Stimulated activated effector memory CD8-positive, alpha-beta T cell treated with anti-CD3 and anti-CD28 coated beads, Interleukin-12 subunit alpha, Interleukin-12 subunit beta, amount 100 ng/mL, for 72 hours (primary cell): ENCODE results near the gene SMOC2.

Experiments used
- ATAC-seq: fragments of 150-1000 bp; cut with Tn5 transposase; 2 replicates; pipeline ENCODE4 v1.10.0; 2021
- DNase-seq, 2 donors: peaks; one replicate each; pipeline ENCODE4 v3.0.0; 2021 to 2022; ENCODE audit warnings: low spot score in 2 of 2
- H3K27ac Mint-ChIP-seq: one replicate; pipeline ENCODE4 v1.8.0; 2022; ENCODE audit warnings: mild to moderate bottlenecking, mixed read lengths
- H3K36me3 Mint-ChIP-seq: one replicate; pipeline ENCODE4 v1.8.0; 2022; ENCODE audit warnings: mild to moderate bottlenecking, mixed read lengths
- H3K4me1 Mint-ChIP-seq: one replicate; pipeline ENCODE4 v1.8.0; 2022; ENCODE audit warnings: mixed read lengths
- H3K4me3 Mint-ChIP-seq: one replicate; pipeline ENCODE4 v1.8.0; 2022; ENCODE audit warnings: mild to moderate bottlenecking, mixed read lengths
- H3K9me3 Mint-ChIP-seq: one replicate; pipeline ENCODE4 v1.8.0; 2022; ENCODE audit warnings: mixed read lengths

Gene SMOC2

DNA sequence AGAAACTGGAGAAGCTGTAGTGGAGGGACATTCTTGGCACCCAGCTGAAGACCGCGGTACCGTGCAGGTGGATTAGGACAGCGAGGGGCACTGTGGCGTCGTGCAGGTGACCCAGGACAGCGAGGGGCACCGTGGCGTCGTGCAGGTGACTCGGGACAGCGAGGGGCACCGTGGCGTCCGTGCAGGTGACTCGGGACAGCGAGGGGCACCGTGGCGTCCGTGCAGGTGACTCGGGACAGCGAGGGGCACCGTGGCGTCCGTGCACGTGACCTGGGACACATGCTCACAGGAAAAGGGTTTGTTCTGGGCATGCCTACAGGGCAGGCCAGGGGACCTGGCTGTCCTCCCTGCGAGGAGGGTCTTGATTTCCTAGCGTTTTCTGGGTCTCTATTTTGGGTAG lies 29.2 kb upstream of the SMOC2 start:
- H3K36me3 Mint-ChIP-seq: peaks cover 6% of the 10 kb centered on the region
- no peak for ATAC-seq
- H3K4me3 Mint-ChIP-seq: no peak overlapping the region
- H3K27ac Mint-ChIP-seq: no peak overlapping the region
- no peaks in the 10 kb centered on the region for H3K4me1 Mint-ChIP-seq
- DNase-seq: no peak
- no peaks in the 10 kb centered on the region for H3K9me3 Mint-ChIP-seq

DNA sequence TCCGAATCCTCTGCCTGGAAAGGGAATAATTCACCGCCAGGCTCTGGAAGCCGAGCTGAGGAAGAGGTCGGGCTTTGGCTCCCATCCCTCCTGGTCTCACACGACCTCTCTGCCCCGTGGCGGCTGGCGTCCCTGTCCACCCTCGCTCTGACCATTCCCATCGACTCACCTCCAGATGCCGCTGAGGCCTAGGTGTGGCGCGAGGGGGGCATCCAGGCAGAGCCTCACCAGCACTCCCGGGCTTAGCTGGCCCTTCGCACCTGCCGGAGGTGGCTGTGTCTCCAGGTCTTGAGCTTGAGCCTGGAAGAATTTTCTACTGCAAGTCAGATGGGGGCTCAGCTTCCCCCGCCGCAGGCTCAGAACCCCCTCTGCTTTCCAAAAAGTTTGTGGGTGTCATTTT lies 28.5 kb upstream of the SMOC2 start:
- no peak for DNase-seq
- Mint-ChIP-seq H3K4me3 (no peak overlapping the region), H3K27ac (no peak overlapping the region), H3K36me3 (peaks cover 6% of the 10 kb centered on the region), H3K4me1 (no peaks in the 10 kb centered on the region), H3K9me3 (no peaks in the 10 kb centered on the region)
- ATAC-seq: no peak

DNA sequence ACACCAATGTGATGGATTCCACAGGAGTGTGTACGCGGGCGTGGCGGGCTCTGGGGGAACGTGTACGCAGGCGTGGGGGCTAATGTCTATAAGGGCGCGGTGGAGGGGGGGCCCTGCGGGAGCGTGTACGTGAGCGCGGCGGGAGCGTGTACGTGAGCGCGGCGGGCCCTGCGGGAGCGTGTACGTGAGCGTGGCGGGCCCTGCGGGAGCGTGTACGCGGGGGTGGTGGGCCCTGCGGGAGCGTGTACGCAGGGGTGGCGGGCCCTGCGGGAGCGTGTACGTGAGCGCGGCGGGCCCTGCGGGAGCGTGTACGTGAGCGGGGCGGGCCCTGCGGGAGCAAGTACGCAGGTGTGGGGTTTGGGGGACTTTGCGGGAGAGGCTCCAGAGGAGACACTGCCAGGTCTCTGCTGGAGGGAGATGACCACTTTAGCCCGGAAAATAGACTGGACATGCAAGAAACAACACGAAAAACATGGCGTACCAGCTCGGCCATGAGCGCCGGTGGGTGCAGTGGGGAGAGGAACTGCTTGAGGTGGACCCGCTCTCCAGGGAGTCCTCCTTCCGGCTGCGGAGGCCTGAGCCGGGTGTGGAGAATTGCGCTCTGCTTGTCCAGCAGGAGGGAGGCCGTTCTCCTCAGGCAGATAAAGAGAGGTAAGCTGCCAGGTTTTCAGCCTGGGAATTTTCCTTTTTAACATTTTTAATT lies 27.8 kb upstream of the SMOC2 start:
- H3K9me3 Mint-ChIP-seq: no peaks in the 10 kb centered on the region
- no peak for DNase-seq

DNA sequence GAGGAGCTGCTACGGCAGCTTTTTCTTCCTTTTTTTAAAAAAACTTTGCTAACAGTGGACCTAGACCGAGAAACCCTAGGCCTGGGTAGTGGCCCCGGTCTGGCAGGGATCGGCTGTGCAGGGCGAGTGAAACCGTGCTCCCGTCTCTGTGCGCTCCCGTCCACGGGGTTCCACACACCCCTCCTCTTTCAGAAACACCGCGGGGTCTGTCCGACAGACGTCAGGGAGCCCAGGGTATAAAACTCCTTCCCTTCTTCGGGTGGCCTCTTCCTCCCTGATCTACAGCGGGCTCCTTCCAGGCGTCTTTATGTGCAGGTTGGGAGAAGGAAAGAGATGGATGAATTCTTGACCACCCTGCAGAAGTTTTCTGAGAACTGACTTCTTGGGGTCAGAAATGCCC lies 27.1 kb upstream of the SMOC2 start:
- no peak overlapping the region for H3K27ac Mint-ChIP-seq
- H3K36me3 Mint-ChIP-seq: peaks cover 6% of the 10 kb centered on the region
- DNase-seq (no peak), ATAC-seq (no peak)
- H3K4me3 Mint-ChIP-seq: no peak overlapping the region
- H3K9me3 Mint-ChIP-seq: no peaks in the 10 kb centered on the region
- H3K4me1 Mint-ChIP-seq: no peaks in the 10 kb centered on the region

More for the DNA sequence above, 27.8 kb upstream of the SMOC2 start:
- no peaks in the 10 kb centered on the region for H3K4me1 Mint-ChIP-seq
- no peak overlapping the region for H3K4me3 Mint-ChIP-seq
- ATAC-seq: no peak
- H3K27ac Mint-ChIP-seq: no peak overlapping the region
- peaks cover 6% of the 10 kb centered on the region for H3K36me3 Mint-ChIP-seq

DNA sequence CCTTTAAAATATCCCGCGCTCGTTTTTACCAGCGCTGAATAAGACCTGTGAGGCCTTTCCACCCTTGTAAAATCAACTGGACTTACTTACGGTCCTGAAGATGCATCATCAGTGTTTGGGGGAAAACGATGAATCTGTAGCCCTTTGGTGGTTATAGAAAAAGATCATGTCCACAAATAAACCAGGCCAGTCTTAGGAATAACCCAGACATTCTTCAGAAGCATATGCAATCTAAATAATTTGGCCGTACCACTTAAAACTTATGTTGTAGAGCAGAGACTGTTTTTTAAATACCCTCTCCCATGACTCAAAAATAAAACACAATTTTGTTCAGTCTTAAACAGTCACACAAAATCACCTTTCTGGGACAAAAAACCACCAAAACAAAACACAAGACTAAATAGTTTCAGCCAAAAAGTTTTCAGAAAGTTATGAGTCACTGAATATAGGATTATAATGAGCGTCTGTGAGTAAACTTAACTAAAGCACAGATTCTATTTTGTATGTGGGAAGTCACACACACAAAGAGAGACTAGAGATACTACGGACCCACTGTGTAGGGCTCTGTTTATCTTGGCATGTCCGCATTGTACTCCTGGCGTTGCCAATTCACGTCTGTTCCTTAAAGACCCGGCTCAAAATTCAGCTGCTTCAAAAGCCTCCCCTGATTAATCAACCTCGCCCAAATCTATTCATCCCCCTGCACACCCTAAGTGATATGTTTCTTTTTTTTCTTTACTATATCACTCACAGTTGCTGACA lies 26.5 kb upstream of the SMOC2 start:
- Mint-ChIP-seq H3K4me3 (no peak overlapping the region), H3K9me3 (no peaks in the 10 kb centered on the region), H3K4me1 (no peaks in the 10 kb centered on the region), H3K27ac (no peak overlapping the region), H3K36me3 (peaks cover 6% of the 10 kb centered on the region)
- ATAC-seq: no peak
- no peak for DNase-seq

DNA sequence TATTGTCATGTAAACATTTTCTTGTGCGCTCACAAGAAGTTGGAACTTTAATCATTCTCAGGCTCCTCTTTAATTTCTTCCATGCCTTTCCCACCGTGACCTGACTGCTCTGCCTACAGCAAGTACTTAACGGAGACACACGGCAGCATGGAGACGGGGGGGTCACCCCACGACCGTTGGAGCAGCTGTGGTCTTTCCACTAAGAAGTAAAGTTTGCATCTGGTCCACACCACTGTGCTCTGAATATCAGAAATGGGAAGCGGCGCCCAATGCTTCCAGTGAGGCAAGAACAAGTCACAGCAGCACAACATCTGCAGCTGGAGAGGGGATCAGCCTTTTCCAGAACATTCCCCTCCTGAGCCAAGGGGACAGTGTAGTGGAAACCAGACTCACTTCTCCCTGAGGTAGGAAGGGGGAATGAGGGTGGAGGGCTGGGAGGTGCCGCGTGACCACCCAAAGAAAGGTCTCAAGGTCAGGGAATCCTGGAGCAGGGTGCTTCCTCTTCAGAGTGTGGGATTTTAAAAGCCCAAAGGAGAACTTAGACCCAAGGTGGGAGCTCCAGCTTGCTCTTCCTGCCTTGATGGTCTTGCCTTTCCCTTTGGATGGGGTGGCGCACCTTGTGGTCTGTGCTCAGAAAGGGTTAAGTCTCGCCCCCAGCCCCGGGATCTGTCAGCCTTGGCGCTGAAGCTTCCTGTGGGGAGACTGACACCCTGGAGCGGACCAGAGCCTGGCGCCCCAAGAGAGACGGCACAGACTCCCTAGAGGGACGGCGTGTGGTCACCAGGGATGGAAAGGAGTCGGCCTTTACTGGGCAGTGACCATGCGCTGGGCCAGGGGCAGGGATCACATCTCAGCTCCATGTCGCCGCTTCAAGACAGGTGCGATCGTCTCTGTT lies 25.6 kb upstream of the SMOC2 start:
- no peaks in the 10 kb centered on the region for H3K4me1 Mint-ChIP-seq
- peaks cover 6% of the 10 kb centered on the region for H3K36me3 Mint-ChIP-seq
- ATAC-seq: no peak
- no peak overlapping the region for H3K27ac Mint-ChIP-seq
- no peaks in the 10 kb centered on the region for H3K9me3 Mint-ChIP-seq
- no peak for DNase-seq
- H3K4me3 Mint-ChIP-seq: no peak overlapping the region

DNA sequence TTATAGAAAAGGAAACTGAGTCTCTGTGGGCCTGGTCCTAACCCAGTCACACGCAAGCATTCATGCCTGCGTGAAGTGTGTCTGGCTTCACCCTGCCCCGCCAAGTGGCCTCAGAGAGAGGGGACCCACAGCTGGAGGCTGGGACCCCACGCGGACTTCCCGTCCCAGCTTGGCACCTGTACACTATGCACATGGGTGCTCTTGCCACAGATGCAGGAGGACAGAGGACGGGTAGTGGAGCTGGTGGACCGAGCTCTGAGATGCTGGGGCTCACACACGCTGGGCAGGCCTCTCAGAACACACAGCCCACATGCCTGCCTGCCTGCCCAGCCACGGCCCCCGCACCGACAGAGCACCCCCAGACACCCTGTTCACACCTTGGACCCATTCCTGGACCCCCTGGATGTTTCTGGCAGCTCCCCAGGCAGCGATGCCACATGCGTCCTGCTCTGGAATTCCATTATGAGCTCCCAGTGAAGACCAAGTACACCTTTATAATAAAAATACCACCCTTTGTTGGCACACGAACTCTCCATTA lies 24.9 kb upstream of the SMOC2 start:
- DNase-seq (no peak), ATAC-seq (no peak)
- H3K9me3 Mint-ChIP-seq: no peaks in the 10 kb centered on the region
- no peak overlapping the region for H3K27ac Mint-ChIP-seq
- no peaks in the 10 kb centered on the region for H3K4me1 Mint-ChIP-seq
- no peak overlapping the region for H3K4me3 Mint-ChIP-seq
- H3K36me3 Mint-ChIP-seq: peaks cover 6% of the 10 kb centered on the region

DNA sequence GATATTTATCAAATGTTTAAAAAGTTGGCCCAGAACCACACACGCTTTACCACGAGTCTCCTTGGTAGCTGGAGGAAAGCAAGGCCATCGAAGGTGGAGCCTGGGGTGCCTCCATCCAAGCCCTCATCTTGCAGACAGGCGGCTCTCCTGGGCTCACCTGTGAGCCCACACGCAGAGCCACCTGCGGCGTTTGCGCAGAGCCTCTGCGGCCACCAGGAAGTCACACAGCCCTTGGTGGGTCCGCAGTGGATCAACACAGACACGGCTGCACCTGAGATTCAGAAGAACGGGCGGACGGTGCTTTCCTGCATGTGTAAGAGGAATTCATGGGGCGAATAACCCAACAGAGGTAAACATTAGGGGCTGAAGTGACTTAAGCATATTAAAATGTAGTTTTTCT lies 24.5 kb upstream of the SMOC2 start:
- Mint-ChIP-seq H3K9me3 (no peaks in the 10 kb centered on the region), H3K27ac (no peak overlapping the region), H3K4me1 (no peaks in the 10 kb centered on the region), H3K36me3 (peaks cover 6% of the 10 kb centered on the region), H3K4me3 (no peak overlapping the region)
- ATAC-seq: no peak
- DNase-seq: no peak

DNA sequence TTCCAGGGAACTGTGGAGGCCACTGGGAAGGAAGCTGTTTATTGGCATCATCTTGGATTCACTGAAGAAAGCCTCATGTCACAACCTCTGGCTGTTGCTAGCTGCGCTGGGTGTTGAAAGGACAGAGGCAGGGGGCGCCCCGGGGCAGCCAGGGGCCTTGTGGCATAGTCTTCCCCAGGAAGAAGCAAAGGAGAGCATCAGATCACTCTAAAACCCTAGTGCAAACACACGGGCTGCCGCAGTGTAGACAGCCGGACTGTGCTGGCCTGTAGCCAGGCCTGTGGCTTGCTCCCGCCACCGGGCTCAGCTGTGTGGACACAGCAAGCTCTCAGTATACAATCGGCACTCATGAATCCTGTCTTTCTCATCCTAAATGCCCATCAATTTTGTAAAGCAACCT lies 23.8 kb upstream of the SMOC2 start:
- DNase-seq: no peak
- H3K36me3 Mint-ChIP-seq: peaks cover 6% of the 10 kb centered on the region
- H3K27ac Mint-ChIP-seq: no peak overlapping the region
- H3K9me3 Mint-ChIP-seq: no peaks in the 10 kb centered on the region
- no peak overlapping the region for H3K4me3 Mint-ChIP-seq
- H3K4me1 Mint-ChIP-seq: no peaks in the 10 kb centered on the region
- no peak for ATAC-seq

DNA sequence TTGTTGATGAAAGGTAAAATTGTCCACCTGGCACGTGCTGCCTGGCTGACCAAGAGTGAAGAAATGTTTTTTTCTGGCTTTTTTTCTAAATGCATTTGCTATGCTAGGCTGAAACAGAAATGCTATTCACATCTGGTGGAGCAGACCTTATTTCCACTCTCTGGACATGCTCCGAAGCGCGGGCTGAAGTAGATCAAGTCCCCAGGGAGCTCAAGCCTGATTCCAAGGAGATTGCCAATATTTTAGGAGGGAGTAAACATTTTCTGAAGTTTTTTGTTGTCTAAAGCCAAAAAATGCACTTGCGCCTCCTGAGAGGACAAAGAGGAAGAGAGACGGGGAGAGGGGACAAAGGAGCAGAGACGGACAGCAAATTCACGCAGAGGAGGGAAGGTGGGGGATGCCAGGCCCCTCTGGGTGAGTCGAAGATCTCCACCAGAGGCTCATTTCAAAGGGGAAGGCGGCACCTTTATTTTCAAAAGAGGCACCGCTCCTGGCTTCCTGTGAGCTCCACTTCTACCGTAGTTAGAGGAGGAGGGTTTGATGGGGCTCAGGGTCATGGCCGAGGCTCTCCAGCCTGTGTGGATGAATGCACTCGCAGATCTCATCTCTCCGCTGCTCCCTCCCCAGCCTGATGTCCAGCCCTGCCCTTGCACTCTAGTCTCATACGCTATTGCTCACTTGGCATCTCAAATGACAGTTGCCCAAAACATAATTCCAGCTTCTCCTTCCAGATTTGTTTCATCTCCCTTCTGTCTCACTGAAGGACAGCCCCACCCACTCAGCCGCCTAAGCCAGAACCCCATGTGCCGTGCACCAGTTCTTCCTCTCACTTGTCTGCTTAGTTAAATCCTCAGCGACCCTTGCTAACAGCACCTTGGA lies 23.1 kb upstream of the SMOC2 start:
- Mint-ChIP-seq H3K9me3 (no peaks in the 10 kb centered on the region), H3K4me1 (no peaks in the 10 kb centered on the region), H3K27ac (no peak overlapping the region), H3K36me3 (peaks cover 2% of the 10 kb centered on the region), H3K4me3 (no peak overlapping the region)
- ATAC-seq (peak; percentile 4), DNase-seq (no peak)

DNA sequence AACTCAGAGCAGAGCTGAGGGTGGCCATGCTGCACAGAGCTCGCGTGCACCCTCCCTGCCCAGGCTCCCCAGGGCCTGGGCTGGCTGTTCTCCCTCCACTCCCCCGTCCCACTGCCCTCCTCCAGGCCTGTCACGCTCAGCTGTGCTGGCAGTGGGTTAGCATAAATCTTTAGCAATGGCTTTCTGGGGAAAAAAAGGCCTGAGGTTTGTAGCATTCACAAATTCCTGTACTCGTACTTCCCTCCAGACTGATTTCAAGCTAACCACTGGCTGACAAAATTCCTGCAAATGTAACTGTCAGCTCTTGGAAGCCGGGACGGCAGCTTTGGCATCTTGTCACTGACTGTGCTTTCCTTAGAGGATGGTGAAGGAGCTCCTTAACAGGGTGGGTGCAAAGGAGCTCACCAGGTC lies 22.3 kb upstream of the SMOC2 start:
- no peak overlapping the region for H3K4me3 Mint-ChIP-seq
- H3K27ac Mint-ChIP-seq: no peak overlapping the region

DNA sequence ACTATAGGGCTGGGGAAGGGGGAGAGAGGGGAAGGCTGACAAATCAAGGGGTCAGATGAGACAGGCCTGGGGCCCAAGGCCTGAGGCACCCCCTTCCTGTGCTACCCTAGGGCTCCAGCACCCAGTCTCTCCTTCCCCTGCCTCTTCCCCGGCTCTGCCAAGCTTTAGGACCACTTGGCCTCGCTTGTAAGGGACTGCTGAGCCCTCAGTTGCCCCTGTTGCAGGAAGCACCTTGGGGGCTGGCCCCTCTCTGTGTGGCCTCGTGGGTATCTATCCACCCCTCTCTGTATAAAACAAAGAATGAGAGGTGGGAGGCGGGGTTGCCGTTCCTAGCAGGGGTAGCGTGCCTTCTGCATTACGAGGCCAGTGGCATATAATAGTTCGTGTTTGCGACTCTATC lies 21.4 kb upstream of the SMOC2 start:
- no peak for DNase-seq
- H3K4me3 Mint-ChIP-seq: no peak overlapping the region

More for the DNA sequence above, 22.3 kb upstream of the SMOC2 start:
- Mint-ChIP-seq H3K9me3 (no peaks in the 10 kb centered on the region), H3K4me1 (no peaks in the 10 kb centered on the region), H3K36me3 (no peaks in the 10 kb centered on the region)
- DNase-seq (no peak), ATAC-seq (peak; percentile 20)

DNA sequence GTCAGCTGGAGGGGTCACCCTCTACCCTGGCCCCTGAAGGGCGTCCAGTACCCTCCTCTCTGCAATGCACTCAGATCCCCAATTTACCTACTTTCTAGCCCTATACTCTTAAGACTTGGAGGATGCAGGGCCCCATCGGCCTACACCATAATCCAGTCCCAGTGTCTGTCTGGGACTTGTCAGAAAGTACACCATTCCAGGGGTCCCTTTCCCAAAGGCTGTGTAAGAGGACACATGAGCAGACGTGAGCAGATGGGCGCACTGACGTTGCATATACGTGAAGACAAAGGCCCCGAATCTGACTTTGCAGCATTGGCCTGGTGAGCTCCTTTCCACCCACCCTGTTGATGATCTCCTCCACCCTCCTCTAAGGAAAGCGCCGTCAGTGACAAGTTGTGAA lies 20.9 kb upstream of the SMOC2 start:
- no peak overlapping the region for H3K27ac Mint-ChIP-seq
- no peaks in the 10 kb centered on the region for H3K36me3 Mint-ChIP-seq
- H3K4me1 Mint-ChIP-seq: no peaks in the 10 kb centered on the region
- ATAC-seq (no peak), DNase-seq (no peak)
- H3K9me3 Mint-ChIP-seq: no peaks in the 10 kb centered on the region
- no peak overlapping the region for H3K4me3 Mint-ChIP-seq

More for the DNA sequence above, 21.4 kb upstream of the SMOC2 start:
- no peaks in the 10 kb centered on the region for H3K36me3 Mint-ChIP-seq
- no peaks in the 10 kb centered on the region for H3K4me1 Mint-ChIP-seq
- ATAC-seq: peak; percentile 14
- no peak overlapping the region for H3K27ac Mint-ChIP-seq
- H3K9me3 Mint-ChIP-seq: no peaks in the 10 kb centered on the region

DNA sequence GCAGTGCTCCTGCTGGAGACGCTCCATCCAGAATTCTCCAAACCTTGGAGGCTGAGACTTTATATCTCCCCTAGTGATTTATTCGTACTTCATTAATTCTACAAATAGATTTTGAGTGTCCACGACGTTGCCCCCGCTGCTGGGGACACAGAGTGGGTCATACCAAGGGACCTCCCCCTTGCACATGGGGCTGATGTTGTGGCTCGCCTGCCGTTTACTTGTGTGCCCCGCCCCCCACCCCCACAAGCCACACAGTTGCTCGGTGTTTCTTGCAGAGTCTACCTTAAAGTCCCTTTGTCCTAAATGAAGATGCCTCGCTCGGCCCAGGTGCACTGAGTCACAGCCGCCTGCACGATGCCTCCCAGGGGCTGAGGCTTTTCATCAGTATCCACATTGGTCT lies 20.3 kb upstream of the SMOC2 start:
- H3K4me3 Mint-ChIP-seq: no peak overlapping the region
- H3K36me3 Mint-ChIP-seq: no peaks in the 10 kb centered on the region
- no peaks in the 10 kb centered on the region for H3K9me3 Mint-ChIP-seq
- ATAC-seq (no peak), DNase-seq (no peak)
- no peak overlapping the region for H3K27ac Mint-ChIP-seq
- H3K4me1 Mint-ChIP-seq: no peaks in the 10 kb centered on the region
